NAMALWA (cell line): ENCODE measurements around the gene PBX4.
A peak's percentile ranks its signal among the peaks of the same experiment; 100 is the strongest.

ENCODE experiments used
- DNase-seq: peaks from one replicate; pipeline ENCODE4 v3.0.0-alpha.2; 2015; ENCODE audit warnings: low spot score

PBX4 gene

GRCh38 chr19:19553670-19554069 lies 64.8 kb downstream of the PBX4 start:
- DNase-seq: no peak

GRCh38 chr19:19552798-19553197 lies 65.7 kb downstream of the PBX4 start:
- no peak for DNase-seq

GRCh38 chr19:19551853-19552192 lies 66.7 kb downstream of the PBX4 start:
- no peak for DNase-seq

GRCh38 chr19:19550972-19551852 lies 67.3 kb downstream of the PBX4 start:
- no peak for DNase-seq

GRCh38 chr19:19550485-19550929 lies 68.0 kb downstream of the PBX4 start:
- no peak for DNase-seq

- DNase-seq: no peak
Measured at GRCh38 chr19:19549804-19550464, 68.6 kb downstream of the PBX4 start.

- no peak for DNase-seq
Measured at GRCh38 chr19:19548915-19549759, 69.3 kb downstream of the PBX4 start.

- DNase-seq: no peak
Measured at GRCh38 chr19:19547674-19548336, 70.7 kb downstream of the PBX4 start.

- DNase-seq: no peak
Measured at GRCh38 chr19:19546751-19547162, 71.7 kb downstream of the PBX4 start.

GRCh38 chr19:19545707-19546106 lies 72.8 kb downstream of the PBX4 start:
- no peak for DNase-seq

GRCh38 chr19:19544954-19545591 lies 73.4 kb downstream of the PBX4 start:
- DNase-seq: no peak

- DNase-seq: no peak
Measured at GRCh38 chr19:19544257-19544953, 74.1 kb downstream of the PBX4 start.

GRCh38 chr19:19543640-19544039 lies 74.8 kb downstream of the PBX4 start:
- DNase-seq: no peak

- DNase-seq: no peak
Measured at GRCh38 chr19:19543101-19543500, 75.4 kb downstream of the PBX4 start.

GRCh38 chr19:19542507-19542906 lies 76.0 kb downstream of the PBX4 start:
- DNase-seq: no peak

GRCh38 chr19:19541616-19542015 lies 76.9 kb downstream of the PBX4 start:
- DNase-seq: no peak

- DNase-seq: peak; percentile 87
Measured at GRCh38 chr19:19540715-19541515, 77.6 kb downstream of the PBX4 start.

- peak; percentile 84 for DNase-seq
Measured at GRCh38 chr19:19540064-19540714, 78.3 kb downstream of the PBX4 start.

GRCh38 chr19:19539698-19540063 lies 78.8 kb downstream of the PBX4 start:
- no peak for DNase-seq

GRCh38 chr19:19538785-19539166 lies 79.7 kb downstream of the PBX4 start:
- DNase-seq: peak; percentile 50
